Lower lobe of right lung (tissue), 2 donors: ENCODE data around the gene DTL. TPM values are rescaled to one million over a fixed set of nuclear protein-coding genes. Genes with fewer than 3 reads are reported as not detected.

ENCODE experiments used
- ATAC-seq, 2 donors: fragments of 200-7000 bp; cut with Tn5 transposase; one replicate each; pipeline ENCODE4 v1.9.1; 2020 to 2022; ENCODE audit warnings: mild to moderate bottlenecking in 2 of 2, moderate library complexity in 2 of 2
- DNase-seq: peaks from one replicate; pipeline ENCODE4 v3.0.0-alpha.2; 2020
- H3K27ac ChIP-seq: fragments of 200-600 bp; one replicate; pipeline ENCODE4 v1.8.0; 2022
- H3K27me3 ChIP-seq: fragments of 200-600 bp; one replicate; pipeline ENCODE4 v1.8.0; 2022; ENCODE audit warnings: low read depth
- H3K36me3 ChIP-seq: fragments of 200-600 bp; one replicate; pipeline ENCODE4 v1.8.0; 2022; ENCODE audit warnings: mild to moderate bottlenecking
- H3K4me1 ChIP-seq: fragments of 200-600 bp; one replicate; pipeline ENCODE4 v1.8.0; 2022
- H3K4me3 ChIP-seq: fragments of 200-600 bp; one replicate; pipeline ENCODE4 v1.8.0; 2022; ENCODE audit warnings: mild to moderate bottlenecking
- H3K9me3 ChIP-seq: fragments of 200-600 bp; one replicate; pipeline ENCODE4 v1.8.0; 2022
- CTCF ChIP-seq: fragments of 200-600 bp; IDR thresholded peaks from one replicate; pipeline ENCODE4 v1.8.0; 2022; ENCODE audit warnings: antibody characterized with exemption, mild to moderate bottlenecking
- intact Hi-C: fragments of 100-400 bp; cut with DNase I; formaldehyde crosslinking; loops from one replicate; pipeline ENCODE4 v1.11.0; 2022
- total RNA-seq: library from RNA; stranded (reverse); fragmentation: NEBNext Ultra II Directional; extraction: Animal tissue kit (Norgen Biotek cat#: 25700); gene quantifications from one replicate; pipeline ENCODE4 v1.2.1, GENCODE V29; 2021
- donor health status: DM: no; HTN: yes; CAD: no; lungs with severe emphysema.

The DTL gene
- total RNA-seq, 1 donor from 2014 or later, result 3.9 TPM

- no peak for TF ChIP-seq CTCF
- intact Hi-C loops, result no loop called here
These were observed 86.2 kb downstream of the DTL start for GRCh38 chr1:212121779-212122178.

DNA sequence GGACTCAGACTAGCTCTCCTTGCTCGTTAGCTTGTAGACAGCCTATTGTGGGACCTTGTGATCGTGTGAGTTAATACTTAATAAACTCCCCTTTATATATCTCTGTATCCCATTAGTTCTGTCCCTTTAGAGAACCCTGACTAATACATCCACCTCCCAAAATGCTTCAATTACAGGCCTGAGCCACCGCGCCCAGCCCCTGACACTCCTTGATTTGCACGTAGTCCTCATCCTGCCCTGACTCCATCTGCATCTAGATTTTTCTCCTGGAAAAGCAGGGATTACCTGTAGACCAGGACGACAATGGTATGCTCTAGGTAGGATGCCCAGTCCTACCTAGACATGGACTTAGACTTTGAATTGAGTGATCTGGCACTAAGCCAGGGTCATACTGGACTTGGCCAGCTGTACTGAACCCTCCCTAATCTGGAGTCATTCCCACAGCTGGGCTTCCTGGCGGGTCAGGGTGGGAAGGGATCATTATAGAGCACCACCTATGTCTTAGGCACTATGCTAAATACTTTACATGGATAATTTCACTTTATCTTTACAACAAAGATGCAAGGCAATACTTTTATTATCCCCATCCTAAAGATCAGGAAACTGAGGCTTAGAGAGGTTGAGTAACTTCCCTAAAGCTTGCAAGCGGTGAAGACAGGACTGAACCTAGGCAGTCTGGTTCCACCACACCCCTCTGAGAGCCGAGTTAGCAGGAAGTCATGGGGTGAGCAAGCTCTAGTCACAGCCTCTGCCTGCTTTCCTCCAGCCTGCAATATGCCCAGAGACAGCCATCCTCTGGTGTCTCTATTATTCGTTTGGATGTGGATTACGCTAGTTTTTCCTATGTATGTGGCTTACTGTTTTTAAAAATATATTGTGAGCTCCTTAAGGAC is 89.4 kb downstream of the DTL start:
- Histone ChIP-seq H3K9me3 (no peaks in the 10 kb centered on the region), H3K4me3 (no peak overlapping the region), H3K27ac (no peak overlapping the region), H3K4me1 (peaks cover 12% of the 10 kb centered on the region), H3K27me3 (no peaks in the 10 kb centered on the region), H3K36me3 (no peaks in the 10 kb centered on the region)
- TF ChIP-seq CTCF, result no peak
- peak; percentile 49 to 84 for ATAC-seq
- DNase-seq, result no peak
- intact Hi-C loops, result no loop called here

More at GRCh38 chr1:212121779-212122178, 86.2 kb downstream of the DTL start:
- DNase-seq (no peak), ATAC-seq (no peak)
- H3K27ac ChIP-seq, result no peak overlapping the region
- H3K9me3 ChIP-seq, result no peaks in the 10 kb centered on the region
- no peaks in the 10 kb centered on the region for H3K36me3 ChIP-seq
- H3K4me1 ChIP-seq, result peaks cover 12% of the 10 kb centered on the region
- no peaks in the 10 kb centered on the region for H3K27me3 ChIP-seq
- H3K4me3 ChIP-seq, result no peak overlapping the region

- Histone ChIP-seq H3K36me3 (no peaks in the 10 kb centered on the region), H3K4me1 (peaks cover 12% of the 10 kb centered on the region), H3K27me3 (no peaks in the 10 kb centered on the region), H3K4me3 (no peak overlapping the region), H3K9me3 (no peaks in the 10 kb centered on the region), H3K27ac (no peak overlapping the region)
- ATAC-seq, result no peak
- no peak for TF ChIP-seq CTCF
- intact Hi-C loops, result no loop called here
- no peak for DNase-seq
These were observed 90.1 kb downstream of the DTL start for GRCh38 chr1:212125654-212126053.

DNA sequence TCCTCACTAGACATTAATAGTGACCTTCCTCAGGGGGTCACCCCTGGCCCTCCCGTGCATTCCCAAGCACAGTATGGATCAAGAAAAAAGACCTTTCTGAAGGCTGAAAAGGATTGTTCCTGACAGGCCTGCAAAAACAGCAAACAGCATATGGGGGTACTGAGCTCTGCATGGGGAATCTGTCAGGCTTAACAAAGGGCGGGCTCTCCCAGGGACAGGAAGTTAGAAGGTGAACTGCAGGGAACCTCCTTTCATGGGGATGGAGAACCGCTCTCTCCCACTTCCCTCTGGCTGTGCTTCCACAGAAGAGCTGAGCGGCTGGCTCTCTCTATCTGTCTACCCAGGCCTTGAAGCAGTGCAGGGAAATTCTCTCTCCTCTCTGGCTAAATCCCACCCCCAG is 91.7 kb downstream of the DTL start:
- H3K36me3 ChIP-seq, result no peaks in the 10 kb centered on the region
- DNase-seq (no peak), ATAC-seq (no peak)
- intact Hi-C loops, result no loop called here
- H3K27ac ChIP-seq, result no peak overlapping the region
- TF ChIP-seq CTCF, result no peak
- no peaks in the 10 kb centered on the region for H3K9me3 ChIP-seq
- no peaks in the 10 kb centered on the region for H3K27me3 ChIP-seq
- no peak overlapping the region for H3K4me3 ChIP-seq
- peaks cover 12% of the 10 kb centered on the region for H3K4me1 ChIP-seq

- DNase-seq (no peak), ATAC-seq (no peak)
- Histone ChIP-seq H3K27ac (no peak overlapping the region), H3K36me3 (no peaks in the 10 kb centered on the region), H3K27me3 (no peaks in the 10 kb centered on the region), H3K4me3 (no peak overlapping the region), H3K4me1 (peaks cover 12% of the 10 kb centered on the region), H3K9me3 (no peaks in the 10 kb centered on the region)
- intact Hi-C loops, result no loop called here
- TF ChIP-seq CTCF, result no peak
These were observed 94.2 kb downstream of the DTL start for GRCh38 chr1:212129781-212130180.
